Measurements from ENCODE around the gene RPL35A. TPM values are rescaled to one million over a fixed set of nuclear protein-coding genes. Genes with fewer than 3 reads are reported as not detected.

The RPL35A gene
- total and polyA plus RNA-seq, 2 of the 8 experiments (the other 6 are each of a cell fraction or from before 2014, with no cell fraction given) = 695 to 1,393 TPM

GRCh38 chr3:197949778-197950676 lies at the start of gene RPL35A (continued):
- TF ChIP-seq, protein P1, sequence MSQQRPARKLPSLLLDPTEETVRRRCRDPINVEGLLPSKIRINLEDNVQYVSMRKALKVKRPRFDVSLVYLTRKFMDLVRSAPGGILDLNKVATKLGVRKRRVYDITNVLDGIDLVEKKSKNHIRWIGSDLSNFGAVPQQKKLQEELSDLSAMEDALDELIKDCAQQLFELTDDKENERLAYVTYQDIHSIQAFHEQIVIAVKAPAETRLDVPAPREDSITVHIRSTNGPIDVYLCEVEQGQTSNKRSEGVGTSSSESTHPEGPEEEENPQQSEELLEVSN (IDR thresholded peaks at IDR 0.05) = peak; percentile 56
- TF ChIP-seq CEBPB (IDR thresholded peaks at IDR 0.05; ENCODE audit: low read depth, low read length) (no peak), SIRT6 (IDR thresholded peaks at IDR 0.05; ENCODE audit: low read length) (no peak), HDAC2 (IDR thresholded peaks at IDR 0.05; ENCODE audit: borderline replicate concordance in 1 of 2, low read depth in 2 of 2, low read length in 2 of 2) (no peak; a peak in 1 of 4 replicates), POLR2A (IDR thresholded peaks at IDR 0.05; ENCODE audit: control extremely low read depth in 1 of 2, low read depth in 2 of 2, low read length in 2 of 2) (peak; percentile 93 to 96), KDM4A (IDR thresholded peaks at IDR 0.05; ENCODE audit: low read depth, low read length, severe bottlenecking) (no peak), RAD21 (IDR thresholded peaks at IDR 0.05 in 1 of 2, conservative IDR thresholded peaks at IDR 0.05 in 1 of 2; ENCODE audit: low read depth in 2 of 2, low read length in 2 of 2) (no peak), SAP30 (IDR thresholded peaks at IDR 0.05; ENCODE audit: insufficient read depth, insufficient replicate concordance, low read length) (peak; percentile 82), TEAD4 (IDR thresholded peaks at IDR 0.05; ENCODE audit: low read depth, low read length) (peak; percentile 26; the same call in 1 of the 2 replicates), TBP (IDR thresholded peaks at IDR 0.05; ENCODE audit: low read depth, low read length) (peak; percentile 94), SP2 (IDR thresholded peaks at IDR 0.05; ENCODE audit: low read length) (no peak), PHF8 (conservative IDR thresholded peaks at IDR 0.05; ENCODE audit: low read depth, low read length) (peak; percentile 86), CBX8 (IDR thresholded peaks at IDR 0.05; ENCODE audit: borderline replicate concordance, low read depth, low read length) (no peak), EZH2 (IDR thresholded peaks at IDR 0.05; ENCODE audit: low read depth, low read length, severe bottlenecking) (no peak), CREB1 (IDR thresholded peaks at IDR 0.05) (0 out of 2 replicates have a peak, but pooled peaks have one; percentile 5), USF2 (IDR thresholded peaks at IDR 0.05; ENCODE audit: low read length) (no peak), NANOG (IDR thresholded peaks at IDR 0.05; ENCODE audit: insufficient read depth, low read depth, low read length, poor library complexity, severe bottlenecking) (no peak)
- TF ChIP-seq, protein P2, sequence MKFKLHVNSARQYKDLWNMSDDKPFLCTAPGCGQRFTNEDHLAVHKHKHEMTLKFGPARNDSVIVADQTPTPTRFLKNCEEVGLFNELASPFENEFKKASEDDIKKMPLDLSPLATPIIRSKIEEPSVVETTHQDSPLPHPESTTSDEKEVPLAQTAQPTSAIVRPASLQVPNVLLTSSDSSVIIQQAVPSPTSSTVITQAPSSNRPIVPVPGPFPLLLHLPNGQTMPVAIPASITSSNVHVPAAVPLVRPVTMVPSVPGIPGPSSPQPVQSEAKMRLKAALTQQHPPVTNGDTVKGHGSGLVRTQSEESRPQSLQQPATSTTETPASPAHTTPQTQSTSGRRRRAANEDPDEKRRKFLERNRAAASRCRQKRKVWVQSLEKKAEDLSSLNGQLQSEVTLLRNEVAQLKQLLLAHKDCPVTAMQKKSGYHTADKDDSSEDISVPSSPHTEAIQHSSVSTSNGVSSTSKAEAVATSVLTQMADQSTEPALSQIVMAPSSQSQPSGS (IDR thresholded peaks at IDR 0.05; ENCODE audit: low read length) = peak; percentile 67; the same call in 1 of the 2 replicates
- TF ChIP-seq, protein P3, sequence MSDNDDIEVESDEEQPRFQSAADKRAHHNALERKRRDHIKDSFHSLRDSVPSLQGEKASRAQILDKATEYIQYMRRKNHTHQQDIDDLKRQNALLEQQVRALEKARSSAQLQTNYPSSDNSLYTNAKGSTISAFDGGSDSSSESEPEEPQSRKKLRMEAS (IDR thresholded peaks at IDR 0.05) = peak; percentile 75
